ENCODE results near the gene RMP24.
"Not testable (repeated sequence)": the region's sequence is repeated elsewhere in the genome, so short reads cannot be mapped to it uniquely, and the experiment has no call there.

Gene RMP24

DNA sequence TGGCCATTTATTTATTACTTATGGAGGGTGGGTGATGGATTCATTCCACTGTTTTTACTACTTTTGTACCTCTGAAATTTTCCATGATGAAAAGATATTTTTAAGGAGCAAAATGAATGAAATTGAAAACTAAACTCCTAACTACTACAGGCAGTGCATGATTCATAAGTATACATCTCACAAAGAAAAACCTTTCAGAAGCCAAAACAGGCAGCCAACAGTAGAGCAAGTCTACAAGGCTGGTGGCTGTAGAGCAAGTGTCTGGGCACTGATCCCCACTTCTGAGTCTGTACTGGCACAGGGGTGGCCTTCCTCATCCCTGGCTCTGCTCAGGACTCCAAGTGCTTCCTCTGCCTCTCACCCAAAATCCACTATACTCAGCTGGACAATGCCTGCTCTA lies 8.2 kb upstream of the RMP24 start:
- no peak for DNase-seq (ENCODE audit: low spot score in 2 of 2)
- Histone ChIP-seq H3K27ac (no peak overlapping the region), H3K27me3 (no peaks in the 10 kb centered on the region), H3K36me3 (no peaks in the 10 kb centered on the region), H3K4me3 (no peak overlapping the region), H3K4me1 (no peaks in the 10 kb centered on the region), H3K9me3 (peaks cover 0 to 8% of the 10 kb centered on the region in 2 donors)
- TF ChIP-seq, protein P1, sequence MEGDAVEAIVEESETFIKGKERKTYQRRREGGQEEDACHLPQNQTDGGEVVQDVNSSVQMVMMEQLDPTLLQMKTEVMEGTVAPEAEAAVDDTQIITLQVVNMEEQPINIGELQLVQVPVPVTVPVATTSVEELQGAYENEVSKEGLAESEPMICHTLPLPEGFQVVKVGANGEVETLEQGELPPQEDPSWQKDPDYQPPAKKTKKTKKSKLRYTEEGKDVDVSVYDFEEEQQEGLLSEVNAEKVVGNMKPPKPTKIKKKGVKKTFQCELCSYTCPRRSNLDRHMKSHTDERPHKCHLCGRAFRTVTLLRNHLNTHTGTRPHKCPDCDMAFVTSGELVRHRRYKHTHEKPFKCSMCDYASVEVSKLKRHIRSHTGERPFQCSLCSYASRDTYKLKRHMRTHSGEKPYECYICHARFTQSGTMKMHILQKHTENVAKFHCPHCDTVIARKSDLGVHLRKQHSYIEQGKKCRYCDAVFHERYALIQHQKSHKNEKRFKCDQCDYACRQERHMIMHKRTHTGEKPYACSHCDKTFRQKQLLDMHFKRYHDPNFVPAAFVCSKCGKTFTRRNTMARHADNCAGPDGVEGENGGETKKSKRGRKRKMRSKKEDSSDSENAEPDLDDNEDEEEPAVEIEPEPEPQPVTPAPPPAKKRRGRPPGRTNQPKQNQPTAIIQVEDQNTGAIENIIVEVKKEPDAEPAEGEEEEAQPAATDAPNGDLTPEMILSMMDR (IDR thresholded peaks at IDR 0.05): no peak
- intact Hi-C loops (cut with DNase I): no loop called here

GRCh38 chr18:35967866-35968265 lies 4.6 kb upstream of the RMP24 start:
- DNase-seq (ENCODE audit: low spot score in 2 of 2); H3K4me3 ChIP-seq; H3K9me3 ChIP-seq; H3K4me1 ChIP-seq; H3K36me3 ChIP-seq; H3K27me3 ChIP-seq; intact Hi-C loops (cut with DNase I); H3K27ac ChIP-seq: not testable (repeated sequence)

DNA sequence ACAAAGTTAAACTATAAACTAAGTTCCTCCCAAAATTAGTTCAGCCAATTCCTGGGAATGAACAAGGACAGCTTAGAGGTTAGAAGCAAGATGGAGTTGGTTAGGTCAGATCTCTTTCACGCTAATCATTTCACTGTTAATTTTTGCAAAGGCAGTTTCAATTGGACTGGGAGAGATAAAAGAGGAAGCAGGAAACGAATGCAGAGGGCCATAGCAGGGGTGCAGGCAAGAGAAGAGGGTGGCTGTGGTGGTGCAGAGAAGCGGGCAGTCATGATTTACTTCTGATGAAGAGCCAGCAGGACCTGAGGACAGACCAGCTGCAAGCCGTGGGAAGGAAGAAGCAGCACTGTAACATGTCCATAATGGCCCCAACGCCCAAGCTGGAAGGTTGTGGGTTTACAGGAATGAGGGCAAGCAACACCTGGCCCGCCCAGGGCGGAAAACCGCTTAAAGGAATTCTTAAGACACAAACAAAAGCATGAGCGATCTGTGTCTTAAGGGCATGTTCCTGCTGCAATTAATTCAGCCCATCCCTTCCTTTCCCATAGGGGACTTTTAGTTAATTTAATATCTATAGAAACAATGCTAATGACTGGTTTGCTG lies 4.1 kb upstream of the RMP24 start:
- TF ChIP-seq, protein P1 (IDR thresholded peaks at IDR 0.05): no peak
- no peaks in the 10 kb centered on the region for H3K27me3 ChIP-seq
- H3K4me3 ChIP-seq: no peak overlapping the region
- no peaks in the 10 kb centered on the region for H3K36me3 ChIP-seq
- H3K9me3 ChIP-seq: no peaks in the 10 kb centered on the region
- intact Hi-C loops (cut with DNase I): no loop called here
- H3K4me1 ChIP-seq: peaks cover 2 to 11% of the 10 kb centered on the region in 2 donors
- DNase-seq (ENCODE audit: low spot score in 2 of 2): no peak
- no peak overlapping the region for H3K27ac ChIP-seq

DNA sequence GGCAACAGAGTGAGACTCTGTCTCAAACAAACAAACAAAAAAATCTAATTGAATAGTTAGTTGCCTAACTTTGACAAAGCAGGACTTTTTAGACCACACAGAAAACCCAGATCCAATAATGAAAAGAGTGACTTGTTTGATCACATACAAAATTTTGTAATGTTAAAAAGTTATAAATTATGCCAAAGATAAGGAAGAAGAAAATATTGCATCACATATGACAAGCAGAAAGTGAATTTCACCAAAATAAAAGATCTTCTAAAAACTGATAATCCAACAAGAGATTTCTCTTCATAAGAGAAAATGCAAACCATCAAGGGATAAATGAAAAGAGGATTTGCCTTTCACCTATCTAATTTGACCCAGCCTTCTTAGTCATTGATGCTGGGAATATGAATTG lies 2.8 kb upstream of the RMP24 start:
- DNase-seq (ENCODE audit: low spot score in 2 of 2): no peak
- peaks cover 4 to 19% of the 10 kb centered on the region in 2 donors for H3K4me1 ChIP-seq
- intact Hi-C loops (cut with DNase I): loop anchor here (2.0 to 5.0 kb wide), 2 partner anchors 582 to 729 kb away; partner anchors contain the start of gene ZNF397
- no peak overlapping the region for H3K4me3 ChIP-seq
- no peaks in the 10 kb centered on the region for H3K36me3 ChIP-seq
- no peaks in the 10 kb centered on the region for H3K27me3 ChIP-seq
- TF ChIP-seq, protein P1 (IDR thresholded peaks at IDR 0.05): no peak
- no peak overlapping the region for H3K27ac ChIP-seq
- H3K9me3 ChIP-seq: no peaks in the 10 kb centered on the region

- peak overlapping the region; percentile 89 for H3K27ac ChIP-seq
- peaks cover 6 to 8% of the 10 kb centered on the region in 2 donors for H3K36me3 ChIP-seq
- intact Hi-C loops (cut with DNase I): loop anchor here (1.0 to 5.0 kb wide), 6 partner anchors 96 to 731 kb away; partner anchors contain the start of genes ELP2, INO80C, RPRD1A and SLC39A6
- H3K4me1 ChIP-seq: peaks cover 4 to 19% of the 10 kb centered on the region in 2 donors
- no peaks in the 10 kb centered on the region for H3K27me3 ChIP-seq
- no peak for DNase-seq (ENCODE audit: low spot score in 2 of 2)
- H3K9me3 ChIP-seq: no peaks in the 10 kb centered on the region
- TF ChIP-seq, protein P1 (IDR thresholded peaks at IDR 0.05): no peak
- peak overlapping the region; percentile 85 to 96 for H3K4me3 ChIP-seq
Measured at GRCh38 chr18:35971661-35972196, 750 bp upstream of the RMP24 start.

GRCh38 chr18:35973650-35974049 lies 1.2 kb downstream of the RMP24 start:
- intact Hi-C loops (cut with DNase I): loop anchor here (2.0 to 5.0 kb wide), 4 partner anchors 155 to 683 kb away; partner anchors contain the start of genes ELP2, INO80C, SLC39A6 and ZSCAN30
- Histone ChIP-seq H3K4me1 (peaks cover 4 to 19% of the 10 kb centered on the region in 2 donors), H3K4me3 (peak overlapping the region; percentile 85 to 96), H3K27ac (no peak overlapping the region), H3K27me3 (no peaks in the 10 kb centered on the region), H3K9me3 (no peaks in the 10 kb centered on the region), H3K36me3 (peaks cover 23 to 27% of the 10 kb centered on the region in 2 donors)
- no peak for DNase-seq (ENCODE audit: low spot score in 2 of 2)
- TF ChIP-seq, protein P1 (IDR thresholded peaks at IDR 0.05): no peak

Data from ascending aorta (tissue), 2 donors.